Endometrial microvascular endothelial cells (primary cell): Measurements from ENCODE around the gene ADGRL3. TPM values are rescaled to one million over a fixed set of nuclear protein-coding genes. Genes with fewer than 3 reads are reported as not detected.
"Not testable (repeated sequence)": the region's sequence is repeated elsewhere in the genome, so short reads cannot be mapped to it uniquely, and the experiment has no call there.

Experiments used
- in situ Hi-C: cut with HindIII; loops from 2 replicates; pipeline ENCODE4 v1.10.0; 2017; ENCODE audit warnings: low sequenced_read_pairs, low pct_unique_long_range_greater_than_20kb; ENCODE audit errors: inconsistent ontology term
- total RNA-seq: library from RNA; depleted of rRNA; stranded (reverse); fragments of >200 nt; gene quantifications from one replicate; pipeline ENCODE4 v1.2.3, GENCODE V29; 2015; ENCODE audit errors: inconsistent ontology term

Gene ADGRL3
- total RNA-seq, 1 donor from 2014 or later, result 0.46 TPM

GRCh38 chr4:61320154-61320553 is 120.0 kb downstream of the ADGRL3 start:
- in situ Hi-C loops, result no loop called here

DNA sequence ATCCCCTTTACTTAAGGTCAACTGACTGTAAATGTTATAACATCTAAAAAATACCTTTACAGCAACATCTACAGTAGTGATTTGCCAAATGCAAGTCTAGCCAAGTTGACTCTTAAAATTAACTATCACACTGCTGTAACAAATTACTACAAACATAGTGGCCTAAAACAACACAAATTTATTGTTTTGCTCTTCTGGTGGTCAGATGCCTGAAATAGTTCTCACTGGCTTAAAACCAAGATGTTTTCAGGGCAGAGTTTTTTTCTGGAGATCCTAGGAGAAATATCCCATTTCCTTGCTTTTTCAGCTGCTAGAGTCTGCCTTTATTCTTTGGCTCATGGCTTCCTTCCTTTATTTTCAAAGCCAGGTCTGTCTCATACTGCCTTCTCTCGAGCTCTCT is 120.5 kb downstream of the ADGRL3 start:
- in situ Hi-C loops, result no loop called here

DNA sequence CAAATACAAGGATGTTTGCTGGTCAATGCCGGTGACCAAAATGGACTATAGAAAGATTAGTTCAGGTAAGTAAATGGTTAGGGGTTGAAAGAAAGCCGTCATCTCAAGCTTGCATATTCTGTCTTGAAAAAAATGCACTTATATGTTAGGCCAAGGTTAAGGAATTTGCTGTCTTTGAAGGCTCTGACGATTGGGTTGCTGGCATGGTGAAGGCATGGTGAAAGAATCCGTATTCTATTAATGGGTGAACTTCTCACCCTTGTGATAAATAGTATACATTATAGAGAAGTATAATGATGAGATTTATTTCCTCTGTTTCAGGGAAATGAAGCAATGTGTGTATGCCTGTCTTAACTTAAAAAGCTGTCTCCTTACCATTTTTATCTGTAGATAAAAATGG is 132.6 kb downstream of the ADGRL3 start:
- in situ Hi-C loops, result no loop called here

GRCh38 chr4:61333490-61333889 is 133.4 kb downstream of the ADGRL3 start:
- in situ Hi-C loops, result no loop called here

- in situ Hi-C loops, result no loop called here
These were observed 135.2 kb downstream of the ADGRL3 start for GRCh38 chr4:61335241-61335763.

- in situ Hi-C loops, result no loop called here
These were observed 136.4 kb downstream of the ADGRL3 start for GRCh38 chr4:61336488-61336887.

- in situ Hi-C loops, result no loop called here
These were observed 136.8 kb downstream of the ADGRL3 start for GRCh38 chr4:61336916-61337315.

GRCh38 chr4:61342061-61342460 is 141.9 kb downstream of the ADGRL3 start:
- in situ Hi-C loops, result no loop called here

DNA sequence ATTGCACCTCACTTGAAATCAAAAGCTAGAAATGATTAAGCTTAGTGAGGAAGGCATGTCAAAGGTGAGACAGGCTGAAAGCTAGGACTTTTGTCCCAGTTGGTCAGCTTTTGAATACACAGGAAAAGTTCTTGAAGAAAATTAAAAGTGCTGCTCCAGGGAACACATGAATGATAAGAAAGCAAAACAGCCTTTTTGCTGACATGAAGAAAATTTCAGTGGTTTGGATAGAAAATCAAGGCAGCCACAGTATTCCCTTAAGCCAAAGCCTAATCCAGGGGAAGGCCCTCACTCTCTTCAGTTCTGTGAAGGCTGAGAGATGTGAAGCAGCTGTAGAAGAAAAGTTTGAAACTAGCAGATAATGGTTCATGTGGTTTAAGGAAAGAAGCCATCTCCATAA is 150.8 kb downstream of the ADGRL3 start:
- in situ Hi-C loops, result no loop called here

DNA sequence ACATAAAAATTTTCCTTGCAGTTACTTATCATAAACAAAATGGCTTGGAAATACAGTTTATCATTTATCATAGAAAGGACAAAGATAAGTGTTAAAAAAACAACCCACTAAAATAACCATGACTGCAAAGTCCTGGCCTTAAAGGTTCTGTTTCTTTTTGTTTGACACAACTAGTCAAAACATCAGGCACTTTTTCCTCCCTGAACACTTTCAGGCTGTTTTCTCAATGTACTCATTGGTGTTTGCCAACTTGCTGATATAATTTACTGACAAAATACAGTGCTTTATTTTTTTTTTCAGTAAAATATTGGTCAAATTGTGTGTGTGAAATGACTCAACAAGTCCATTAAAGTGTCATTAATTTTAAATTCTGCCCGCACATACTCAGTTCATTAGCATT is 156.6 kb downstream of the ADGRL3 start:
- in situ Hi-C loops, result no loop called here

DNA sequence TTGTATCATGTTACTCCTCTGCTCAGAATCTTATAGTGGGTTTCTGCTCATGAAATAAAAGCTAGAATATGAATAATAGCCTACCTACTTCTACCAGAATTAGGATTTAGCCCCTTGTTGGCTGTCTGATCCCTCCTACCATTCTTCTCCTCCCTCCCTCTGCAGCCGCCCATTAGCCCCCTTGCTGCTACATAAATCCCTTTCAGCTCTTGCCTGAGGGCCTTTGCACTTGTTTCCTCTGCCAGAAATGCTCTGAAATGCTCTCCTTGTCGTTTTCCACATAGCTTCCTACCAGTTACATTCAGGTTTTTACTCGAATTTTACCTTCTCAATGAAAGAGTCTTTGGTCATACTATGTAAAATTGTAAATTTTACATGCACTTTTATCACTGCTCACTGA is 159.2 kb downstream of the ADGRL3 start:
- in situ Hi-C loops, result no loop called here

- in situ Hi-C loops, result not testable (repeated sequence)
These were observed 172.7 kb downstream of the ADGRL3 start for GRCh38 chr4:61372817-61373216.

GRCh38 chr4:61373901-61374440 is 173.8 kb downstream of the ADGRL3 start:
- in situ Hi-C loops, result no loop called here

DNA sequence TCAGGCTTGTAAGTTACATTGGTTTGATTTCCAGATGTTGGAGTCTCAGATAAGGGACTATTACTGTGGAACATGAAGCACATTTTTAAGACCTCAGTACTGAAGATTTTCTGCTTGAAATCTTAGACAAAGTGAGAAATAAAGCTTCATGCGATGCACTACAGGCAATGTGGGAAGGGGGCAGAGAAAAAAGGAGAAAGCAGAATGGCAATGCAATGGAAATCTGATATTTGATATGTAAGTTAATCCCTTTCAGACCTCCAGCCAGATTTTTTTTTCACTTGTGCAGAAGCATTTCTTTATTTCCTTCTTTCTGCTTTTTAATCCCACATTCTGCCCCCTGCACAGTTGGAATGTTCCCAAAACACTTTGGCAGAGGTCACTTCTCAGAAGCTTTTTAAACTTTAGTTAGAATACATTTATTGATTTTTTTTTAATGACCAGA is 174.3 kb downstream of the ADGRL3 start:
- in situ Hi-C loops, result no loop called here

- in situ Hi-C loops, result no loop called here
These were observed 175.2 kb downstream of the ADGRL3 start for GRCh38 chr4:61375301-61375700.

- in situ Hi-C loops, result no loop called here
These were observed 176.2 kb downstream of the ADGRL3 start for GRCh38 chr4:61376301-61376700.

DNA sequence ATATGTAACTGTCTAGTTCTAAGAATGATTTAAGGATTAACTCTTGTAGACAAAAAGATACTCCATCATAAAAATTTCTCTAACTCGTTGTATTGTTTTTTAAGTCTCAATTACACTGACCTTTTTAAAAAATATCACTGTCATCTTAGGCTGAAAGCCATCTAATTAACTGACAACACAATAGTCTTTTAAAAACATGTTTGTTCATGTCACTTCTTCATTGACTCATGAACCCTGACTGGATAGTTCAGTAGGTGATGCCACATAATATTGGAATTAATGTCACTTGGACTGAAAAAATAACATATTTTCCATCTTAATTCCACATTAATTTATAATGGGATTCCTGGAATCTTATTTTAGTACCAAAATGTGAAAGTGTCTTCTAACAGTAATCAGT is 179.3 kb downstream of the ADGRL3 start:
- in situ Hi-C loops, result no loop called here

DNA sequence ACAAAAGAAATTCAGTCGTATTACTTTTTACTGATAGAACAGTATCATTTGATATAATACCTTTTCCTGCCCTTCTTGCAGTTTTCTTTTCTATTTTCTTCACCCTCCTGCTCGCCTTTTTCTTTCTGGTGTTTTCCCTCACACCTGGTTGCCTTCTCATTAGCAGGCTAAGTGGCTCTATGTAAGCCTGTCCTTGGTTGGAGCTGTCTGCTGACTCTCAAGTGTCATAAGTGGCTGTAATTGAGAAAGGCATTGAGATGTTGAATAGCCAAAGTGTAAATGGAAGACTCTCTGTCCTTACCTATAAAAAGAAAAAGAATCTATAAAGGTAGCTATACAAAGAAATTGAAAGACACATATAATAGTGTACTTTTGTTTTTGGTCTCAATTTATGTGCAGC is 180.7 kb downstream of the ADGRL3 start:
- in situ Hi-C loops, result no loop called here

- in situ Hi-C loops, result no loop called here
These were observed 185.1 kb downstream of the ADGRL3 start for GRCh38 chr4:61385256-61385655.

DNA sequence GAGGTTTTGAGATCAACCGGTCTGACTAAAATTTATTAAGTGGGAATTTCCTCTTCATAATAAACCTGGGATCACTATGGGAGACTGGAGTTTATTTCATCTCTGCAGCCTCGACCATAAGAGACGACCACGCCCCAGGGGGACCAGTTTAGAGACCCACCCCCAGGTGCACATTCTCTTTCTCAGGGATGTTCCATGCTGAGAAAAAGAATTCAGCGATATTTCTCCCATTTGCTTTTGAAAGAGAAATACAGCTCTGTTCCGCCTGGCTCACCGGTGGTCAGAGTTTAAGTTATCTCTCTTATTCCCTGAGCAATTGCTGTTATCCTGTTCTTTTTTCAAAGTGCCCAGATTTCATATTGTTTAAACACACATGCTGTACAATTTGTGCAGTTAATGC is 187.2 kb downstream of the ADGRL3 start:
- in situ Hi-C loops, result not testable (repeated sequence)

DNA sequence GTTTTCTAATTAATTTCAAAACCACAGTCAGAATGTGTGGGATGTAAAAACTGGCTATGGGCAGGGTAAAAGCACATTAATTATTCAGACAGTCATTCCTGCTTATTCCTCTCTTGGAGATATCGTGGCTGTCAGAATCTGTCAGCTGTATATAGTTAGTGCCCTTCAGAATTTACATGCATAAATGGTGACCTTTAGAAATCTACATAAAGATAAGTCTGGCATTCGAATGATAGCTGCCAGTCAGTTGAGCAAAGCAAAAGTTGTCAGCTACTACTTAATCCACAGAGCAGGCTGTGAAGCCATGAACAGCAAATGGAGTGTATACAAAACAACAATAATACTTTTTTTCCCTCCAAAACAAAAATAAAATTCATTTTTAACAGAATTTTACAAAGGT is 189.5 kb downstream of the ADGRL3 start:
- in situ Hi-C loops, result no loop called here
